HL-60/S4 treated with retinoic acid at 250 ng/mL for 4 days and 3 days (cell line): ENCODE results near the gene LURAP1L.
"Not testable (repeated sequence)": the region's sequence is repeated elsewhere in the genome, so short reads cannot be mapped to it uniquely, and the experiment has no call there.

Experiments used
- in situ Hi-C: fragments of 300-500 bp; cut with MboI; formaldehyde crosslinking; loops from 2 replicates; pipeline ENCODE4 v1.7.0; 2022; ENCODE audit warnings: low sequenced_read_pairs

The LURAP1L gene

DNA sequence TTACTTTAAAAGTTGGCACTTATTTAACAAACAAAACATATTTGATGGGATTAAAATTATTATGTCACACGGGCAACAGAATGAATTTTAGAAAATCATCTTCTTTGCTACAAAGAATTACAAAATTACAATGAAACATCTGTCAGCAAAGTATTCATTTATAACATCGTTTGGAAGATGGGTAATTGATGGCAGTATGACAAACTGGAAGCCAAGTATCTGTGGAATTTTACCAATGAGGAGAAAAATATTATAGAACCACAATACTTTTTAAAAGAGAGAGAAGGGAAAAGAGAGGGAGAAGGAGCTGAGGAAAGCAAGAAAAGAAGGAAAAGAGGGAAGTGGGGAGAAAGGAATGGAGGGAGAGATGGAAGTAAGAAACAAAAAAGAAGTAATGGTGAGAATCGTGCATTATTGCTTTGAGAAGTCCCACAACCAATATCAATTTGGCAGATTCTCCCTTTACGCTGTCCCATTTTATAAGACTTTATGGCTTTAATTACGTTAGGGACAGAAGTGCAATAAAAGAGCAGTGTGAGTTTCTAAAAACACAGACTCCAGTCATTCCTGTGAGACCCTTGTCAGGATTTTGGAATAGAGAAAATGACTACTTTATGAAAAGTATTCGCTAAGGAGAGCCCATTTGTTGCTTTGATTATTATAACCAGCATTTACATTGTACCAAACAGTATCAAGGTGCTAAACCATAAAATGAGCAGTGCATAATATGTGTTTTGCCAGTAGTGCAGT is 76.7 kb downstream of the LURAP1L start:
- in situ Hi-C loops = no loop called here

DNA sequence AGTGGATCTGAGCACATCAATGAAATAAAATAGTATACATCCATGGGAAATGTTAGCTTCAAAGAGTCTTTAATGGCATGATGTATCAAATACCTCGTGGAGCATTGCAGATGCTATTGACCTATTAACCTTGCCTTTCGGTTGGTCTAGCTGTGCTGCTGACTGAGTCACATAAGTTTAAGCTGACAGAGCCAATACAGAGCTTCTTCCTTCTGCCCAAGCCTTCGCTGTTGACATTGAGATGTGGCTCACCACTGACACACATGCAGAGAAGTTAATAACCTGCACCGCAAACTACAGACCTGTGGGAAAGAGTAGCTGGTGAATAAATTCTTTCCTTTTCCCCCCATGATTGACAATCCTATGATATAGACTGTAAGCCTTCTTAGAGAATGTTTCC is 78.2 kb downstream of the LURAP1L start:
- in situ Hi-C loops = no loop called here

DNA sequence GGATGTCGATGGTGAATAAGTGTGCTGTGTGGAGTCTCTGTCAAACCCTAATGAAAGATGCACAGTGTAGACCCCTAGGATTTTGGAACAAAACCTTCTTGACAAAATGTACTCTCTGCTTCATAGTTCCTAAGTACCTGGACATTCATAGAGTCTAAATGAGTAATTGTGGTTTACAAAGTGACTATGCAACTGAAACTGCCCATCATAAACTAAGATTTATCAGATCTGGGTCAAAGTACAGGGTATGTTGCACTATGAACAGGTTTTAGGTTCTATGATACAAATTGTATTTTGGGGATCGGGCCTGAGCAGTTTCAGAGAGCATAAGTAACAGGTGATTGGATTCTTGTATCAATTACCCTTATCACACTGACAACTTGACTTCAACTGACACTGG is 79.4 kb downstream of the LURAP1L start:
- in situ Hi-C loops = no loop called here

DNA sequence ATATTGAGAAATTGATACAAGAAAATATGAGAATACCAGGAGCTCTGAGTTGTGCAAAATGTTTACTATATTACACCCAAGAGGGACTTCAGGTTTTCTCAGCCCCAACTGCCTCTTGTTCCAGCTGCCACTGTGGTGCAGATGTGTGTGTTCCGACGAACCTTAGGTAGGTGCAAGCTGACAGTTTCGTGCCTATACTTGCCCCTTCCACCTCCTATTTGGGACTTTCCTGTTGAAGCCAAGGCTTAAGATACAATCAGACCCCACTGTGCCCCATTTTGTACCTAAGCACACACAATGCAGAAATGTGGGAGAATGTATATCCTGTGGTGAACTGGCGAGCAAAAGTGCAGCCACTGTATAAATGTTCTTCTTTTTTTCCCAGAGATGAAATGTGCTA is 80.2 kb downstream of the LURAP1L start:
- in situ Hi-C loops = no loop called here

DNA sequence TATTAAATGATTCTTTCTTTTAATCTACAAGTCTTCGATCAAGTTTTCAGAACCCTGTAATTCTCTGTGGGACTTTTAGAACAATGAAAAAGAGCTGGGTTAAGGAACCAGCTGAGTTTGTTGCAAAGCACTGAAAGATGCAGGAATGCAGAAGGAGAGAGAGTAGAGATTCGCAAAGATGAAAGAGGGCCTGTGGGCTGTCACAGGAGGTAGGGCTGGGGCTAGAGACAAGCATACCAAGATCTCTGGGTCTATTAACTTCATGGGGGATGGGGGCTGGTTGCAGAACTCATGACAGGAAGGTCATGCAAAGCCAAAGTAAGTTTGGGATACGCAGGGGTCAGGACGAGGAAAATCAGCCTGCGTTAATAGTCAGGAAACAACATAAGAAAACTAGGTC is 81.8 kb downstream of the LURAP1L start:
- in situ Hi-C loops = no loop called here

DNA sequence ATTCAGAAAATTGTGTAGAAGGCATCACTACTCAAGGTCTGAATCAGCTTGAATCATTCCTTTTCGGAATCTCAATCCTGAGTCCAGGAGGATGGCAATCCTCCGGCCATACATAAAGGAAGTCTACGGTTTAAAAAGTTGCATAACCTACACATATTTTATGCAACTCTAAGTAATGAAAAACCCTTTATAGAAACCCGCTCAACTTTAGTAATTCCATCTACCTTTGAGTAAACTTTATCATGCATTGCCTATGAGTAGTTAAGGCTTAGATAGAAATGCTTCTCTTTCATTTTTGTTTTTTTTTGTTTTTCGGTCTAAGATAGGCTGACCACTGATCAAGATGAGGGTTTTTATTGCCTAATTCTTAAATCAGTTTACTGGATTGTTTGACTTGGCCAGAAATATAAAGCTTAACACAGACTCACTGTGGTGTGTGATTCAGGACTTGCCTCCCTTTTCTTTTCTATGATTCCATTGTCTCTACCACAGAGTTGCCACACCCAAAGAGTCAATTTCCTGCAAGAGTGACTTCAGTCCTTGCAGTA is 85.0 kb downstream of the LURAP1L start:
- in situ Hi-C loops = no loop called here

DNA sequence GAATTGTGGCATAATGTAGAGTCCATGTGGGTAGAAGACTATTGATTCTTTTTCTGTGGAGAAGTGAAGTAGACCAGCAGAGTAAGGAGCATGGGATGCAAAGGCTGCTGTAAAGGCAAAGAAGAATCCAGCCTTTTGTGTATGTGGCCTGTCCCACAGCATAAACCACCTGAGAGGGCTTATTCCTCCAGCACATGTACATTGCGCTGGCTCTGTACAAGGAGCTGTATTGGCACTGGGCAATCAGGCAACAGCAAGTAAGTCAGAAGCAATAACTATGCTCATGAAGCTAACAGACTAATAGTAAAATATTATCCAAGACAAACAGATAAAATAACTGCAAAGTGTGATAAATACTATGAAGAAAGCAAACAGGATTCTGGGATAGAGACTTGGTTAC is 86.2 kb downstream of the LURAP1L start:
- in situ Hi-C loops = no loop called here

DNA sequence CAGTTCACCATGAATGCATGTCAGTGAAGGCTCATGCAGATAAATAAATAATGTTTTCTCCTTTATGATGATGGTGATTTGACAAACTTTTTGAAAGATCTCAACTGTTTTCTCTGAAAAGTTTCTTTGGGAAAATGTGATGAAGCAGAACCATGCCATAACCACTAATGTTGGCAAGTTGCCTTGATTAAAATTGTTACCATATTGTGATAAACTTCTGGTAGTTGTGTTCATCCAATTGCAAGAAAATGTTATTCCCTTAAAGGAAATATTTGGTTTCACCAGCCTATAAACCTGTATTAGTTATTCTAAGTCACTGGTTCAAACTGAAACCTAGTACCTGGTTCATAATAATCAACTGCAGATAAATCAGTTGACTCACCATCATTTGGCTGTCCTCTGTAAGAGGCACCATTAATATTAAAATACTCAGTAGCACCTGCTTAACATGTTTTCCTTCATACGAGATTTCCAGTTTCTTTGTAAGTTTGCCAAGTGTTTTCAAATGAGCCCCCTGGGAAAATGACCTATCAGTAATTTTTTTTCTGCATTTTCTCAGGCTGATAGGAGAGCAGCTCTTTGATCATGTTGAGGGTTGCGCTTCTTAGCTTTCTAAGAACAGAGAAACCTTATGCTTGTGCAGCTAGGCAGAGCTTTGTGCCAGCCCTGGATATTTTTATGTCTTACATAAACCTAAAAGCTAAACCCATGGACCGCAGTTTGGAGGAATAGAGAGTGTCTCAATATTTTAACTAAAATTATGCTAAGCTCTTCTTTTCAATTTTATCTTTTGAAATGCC is 88.0 kb downstream of the LURAP1L start:
- in situ Hi-C loops = no loop called here

DNA sequence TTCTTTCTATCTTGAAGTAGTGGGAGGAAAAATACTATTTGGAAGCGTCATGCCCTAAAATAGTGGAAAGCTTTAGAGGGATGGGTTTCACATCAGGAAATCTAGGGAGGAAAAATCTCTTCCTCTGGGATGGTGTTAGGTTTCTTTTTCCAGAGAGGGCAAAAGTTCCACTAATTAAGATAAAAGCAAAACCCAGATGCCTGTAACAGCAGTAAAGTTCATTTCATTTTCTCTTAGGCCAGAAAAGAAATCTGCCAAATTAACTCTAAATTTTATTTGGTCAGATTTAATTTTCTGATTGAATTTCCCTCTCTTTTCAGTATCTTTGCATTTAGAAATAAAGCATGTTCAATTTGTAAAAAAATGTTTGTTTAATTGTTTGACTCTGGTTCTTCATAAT is 88.8 kb downstream of the LURAP1L start:
- in situ Hi-C loops = no loop called here

DNA sequence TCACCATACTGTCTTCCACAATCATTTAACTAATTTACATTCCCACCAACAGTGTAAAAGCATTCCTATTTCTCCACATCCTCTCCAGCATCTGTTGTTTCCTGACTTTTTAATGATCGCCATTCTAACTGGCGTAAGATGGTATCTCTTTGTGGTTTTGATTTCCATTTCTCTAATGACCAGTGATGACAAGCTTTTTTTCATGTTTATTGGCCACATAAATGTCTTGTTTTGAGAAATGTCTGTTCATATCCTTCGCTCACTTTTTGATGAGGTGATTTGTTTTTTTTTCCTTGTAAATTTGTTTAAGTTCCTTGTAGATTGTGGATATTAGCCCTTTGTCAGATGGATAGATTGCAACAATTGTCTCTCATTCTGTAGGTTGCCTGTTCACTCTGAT is 90.6 kb downstream of the LURAP1L start:
- in situ Hi-C loops = not testable (repeated sequence)
